Activated CD4-positive, CD25-positive, alpha-beta regulatory T cell treated with anti-CD3 and anti-CD28 coated beads, Interleukin-2, amount 50 U/mL, for 16 hours (primary cell): ENCODE data around the gene DPH1.

Experiments
- DNase-seq: peaks from one replicate; pipeline ENCODE4 v3.0.0-alpha.2; 2020; ENCODE audit warnings: low read depth, low spot score

The DPH1 gene

GRCh38 chr17:2060681-2061440 lies 30.9 kb downstream of the DPH1 start:
- no peak for DNase-seq

GRCh38 chr17:2061441-2061958 lies 31.5 kb downstream of the DPH1 start:
- no peak for DNase-seq

GRCh38 chr17:2062571-2063183 lies 32.7 kb downstream of the DPH1 start:
- no peak for DNase-seq

GRCh38 chr17:2063261-2064146 lies 33.6 kb downstream of the DPH1 start:
- no peak for DNase-seq

GRCh38 chr17:2064147-2064489 lies 34.2 kb downstream of the DPH1 start:
- no peak for DNase-seq

GRCh38 chr17:2064520-2064971 lies 34.6 kb downstream of the DPH1 start:
- DNase-seq = no peak

- no peak for DNase-seq
These were observed 35.2 kb downstream of the DPH1 start for GRCh38 chr17:2064980-2065785.

GRCh38 chr17:2065949-2066400 lies 36.0 kb downstream of the DPH1 start:
- DNase-seq = no peak

GRCh38 chr17:2067048-2067561 lies 37.2 kb downstream of the DPH1 start:
- no peak for DNase-seq

GRCh38 chr17:2067608-2068024 lies 37.7 kb downstream of the DPH1 start:
- DNase-seq = no peak

- DNase-seq = no peak
These were observed 38.1 kb downstream of the DPH1 start for GRCh38 chr17:2068031-2068518.

GRCh38 chr17:2068519-2069051 lies 38.6 kb downstream of the DPH1 start:
- no peak for DNase-seq

- DNase-seq = peak; percentile 21
These were observed 40.5 kb downstream of the DPH1 start for GRCh38 chr17:2070241-2071023.

- no peak for DNase-seq
These were observed 41.1 kb downstream of the DPH1 start for GRCh38 chr17:2071024-2071385.

GRCh38 chr17:2071455-2072281 lies 41.7 kb downstream of the DPH1 start:
- no peak for DNase-seq

GRCh38 chr17:2074919-2075318 lies 45.0 kb downstream of the DPH1 start:
- no peak for DNase-seq

- no peak for DNase-seq
These were observed 45.6 kb downstream of the DPH1 start for GRCh38 chr17:2075336-2076086.
